ENCODE data around the gene WDR37.
"Not testable (repeated sequence)": the region's sequence is repeated elsewhere in the genome, so short reads cannot be mapped to it uniquely, and the experiment has no call there.

Gene WDR37

GRCh38 chr10:1156921-1157614, 100.9 kb downstream of the WDR37 start:
- Histone ChIP-seq H3K27ac (no peak overlapping the region), H3K36me3 (ENCODE audit: insufficient read depth) (no peaks in the 10 kb centered on the region), H3K4me2 (no peak overlapping the region), H3K79me2 (ENCODE audit: insufficient read depth, low read depth) (no peaks in the 10 kb centered on the region), H2AFZ (ENCODE audit: low read depth) (no peak overlapping the region), H3K4me3 (IDR thresholded peaks at IDR 0.05; ENCODE audit: insufficient read depth, low read depth, low read length) (no peak overlapping the region), H4K20me1 (ENCODE audit: insufficient read depth) (no peaks in the 10 kb centered on the region), H3K27me3 (ENCODE audit: insufficient read depth, low read depth) (no peaks in the 10 kb centered on the region), H3K9ac (no peak overlapping the region), H3K4me1 (ENCODE audit: low read depth, poor library complexity, severe bottlenecking) (peaks cover 9% of the 10 kb centered on the region)
- no peak for TF ChIP-seq CTCF (conservative IDR thresholded peaks at IDR 0.05; ENCODE audit: low read depth, low read length)

DNA sequence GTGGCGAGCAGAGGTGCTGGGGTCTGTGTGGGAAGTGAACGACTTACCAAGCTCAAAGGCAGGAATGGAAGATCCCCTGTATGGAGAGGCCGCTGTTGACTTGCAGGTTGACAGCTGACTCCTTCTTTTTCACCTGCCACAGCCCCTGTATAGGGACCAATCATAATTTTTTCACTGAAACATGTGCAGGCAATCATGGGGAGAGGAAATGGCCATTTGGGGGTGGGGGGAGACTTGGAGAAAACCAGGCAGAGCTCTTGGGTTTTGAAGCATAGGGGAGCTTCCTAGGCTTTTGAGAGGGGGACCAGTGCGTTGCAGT, 101.4 kb downstream of the WDR37 start:
- H2AFZ ChIP-seq (ENCODE audit: low read depth) = no peak overlapping the region
- H3K27ac ChIP-seq = no peak overlapping the region
- no peaks in the 10 kb centered on the region for H3K27me3 ChIP-seq (ENCODE audit: insufficient read depth, low read depth)
- TF ChIP-seq CTCF (conservative IDR thresholded peaks at IDR 0.05; ENCODE audit: low read depth, low read length) = no peak
- no peak overlapping the region for H3K9ac ChIP-seq
- H4K20me1 ChIP-seq (ENCODE audit: insufficient read depth) = no peaks in the 10 kb centered on the region
- H3K4me3 ChIP-seq (IDR thresholded peaks at IDR 0.05; ENCODE audit: insufficient read depth, low read depth, low read length) = no peak overlapping the region
- peaks cover 9% of the 10 kb centered on the region for H3K4me1 ChIP-seq (ENCODE audit: low read depth, poor library complexity, severe bottlenecking)
- no peak overlapping the region for H3K4me2 ChIP-seq
- H3K36me3 ChIP-seq (ENCODE audit: insufficient read depth) = no peaks in the 10 kb centered on the region
- no peaks in the 10 kb centered on the region for H3K79me2 ChIP-seq (ENCODE audit: insufficient read depth, low read depth)

DNA sequence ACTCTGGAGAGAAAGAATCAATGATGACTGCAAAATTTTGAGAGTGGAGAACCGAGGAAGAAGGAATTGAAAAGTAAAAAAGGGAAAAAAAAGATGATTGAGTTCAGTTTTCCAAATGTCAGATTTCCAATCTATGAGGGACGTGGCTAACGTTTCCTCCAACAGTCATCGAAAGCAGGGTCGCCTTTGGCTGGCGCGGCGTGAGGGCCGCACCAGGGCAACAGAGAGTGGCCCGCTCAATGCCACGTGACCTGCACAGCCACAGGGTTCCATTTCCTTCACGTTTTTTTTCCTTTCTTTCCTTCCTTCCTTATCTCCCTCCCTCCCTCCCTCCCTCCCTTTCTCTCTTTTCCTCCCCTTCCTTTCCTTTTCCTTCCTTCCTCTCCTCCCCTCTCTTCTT, 101.9 kb downstream of the WDR37 start:
- Histone ChIP-seq H4K20me1 (ENCODE audit: insufficient read depth) (no peaks in the 10 kb centered on the region), H3K9ac (no peak overlapping the region), H3K27me3 (ENCODE audit: insufficient read depth, low read depth) (no peaks in the 10 kb centered on the region), H3K36me3 (ENCODE audit: insufficient read depth) (no peaks in the 10 kb centered on the region), H3K4me1 (ENCODE audit: low read depth, poor library complexity, severe bottlenecking) (peaks cover 9% of the 10 kb centered on the region), H3K79me2 (ENCODE audit: insufficient read depth, low read depth) (no peaks in the 10 kb centered on the region), H3K4me2 (no peak overlapping the region), H3K4me3 (IDR thresholded peaks at IDR 0.05; ENCODE audit: insufficient read depth, low read depth, low read length) (no peak overlapping the region), H2AFZ (ENCODE audit: low read depth) (no peak overlapping the region), H3K27ac (no peak overlapping the region)
- no peak for TF ChIP-seq CTCF (conservative IDR thresholded peaks at IDR 0.05; ENCODE audit: low read depth, low read length)

GRCh38 chr10:1158536-1158935, 102.4 kb downstream of the WDR37 start:
- H3K79me2 ChIP-seq (ENCODE audit: insufficient read depth, low read depth); H3K36me3 ChIP-seq (ENCODE audit: insufficient read depth); H4K20me1 ChIP-seq (ENCODE audit: insufficient read depth); H3K9ac ChIP-seq; H3K27me3 ChIP-seq (ENCODE audit: insufficient read depth, low read depth); H3K4me3 ChIP-seq (IDR thresholded peaks at IDR 0.05; ENCODE audit: insufficient read depth, low read depth, low read length); H2AFZ ChIP-seq (ENCODE audit: low read depth); H3K4me2 ChIP-seq; H3K27ac ChIP-seq; H3K4me1 ChIP-seq (ENCODE audit: low read depth, poor library complexity, severe bottlenecking): not testable (repeated sequence)

GRCh38 chr10:1159131-1160061, 103.2 kb downstream of the WDR37 start:
- H4K20me1 ChIP-seq (ENCODE audit: insufficient read depth) = no peaks in the 10 kb centered on the region
- H3K4me3 ChIP-seq (IDR thresholded peaks at IDR 0.05; ENCODE audit: insufficient read depth, low read depth, low read length) = no peak overlapping the region
- H3K4me2 ChIP-seq = no peak overlapping the region
- no peak overlapping the region for H3K9ac ChIP-seq
- no peaks in the 10 kb centered on the region for H3K36me3 ChIP-seq (ENCODE audit: insufficient read depth)
- H3K27ac ChIP-seq = no peak overlapping the region
- H3K4me1 ChIP-seq (ENCODE audit: low read depth, poor library complexity, severe bottlenecking) = peaks cover 9% of the 10 kb centered on the region
- no peaks in the 10 kb centered on the region for H3K27me3 ChIP-seq (ENCODE audit: insufficient read depth, low read depth)
- no peaks in the 10 kb centered on the region for H3K79me2 ChIP-seq (ENCODE audit: insufficient read depth, low read depth)
- no peak overlapping the region for H2AFZ ChIP-seq (ENCODE audit: low read depth)
- TF ChIP-seq CTCF (conservative IDR thresholded peaks at IDR 0.05; ENCODE audit: low read depth, low read length) = no peak
